Common myeloid progenitor, CD34-positive (primary cell): ENCODE data around the gene DNAAF6.
A peak's percentile ranks its signal among the peaks of the same experiment; 100 is the strongest.
"Not testable (repeated sequence)": the region's sequence is repeated elsewhere in the genome, so short reads cannot be mapped to it uniquely, and the experiment has no call there.

Source experiments
- CTCF ChIA-PET: fragments of 350-600 bp; sonication (Branson Sonifier 250); formaldehyde crosslinking; loops from one replicate; lab custom pipeline; 2021; ENCODE audit warnings: antibody characterized with exemption; lab: Charles Lee
- POLR2A ChIA-PET: fragments of 350-600 bp; sonication (Branson Sonifier 250); formaldehyde crosslinking; loops from one replicate; lab custom pipeline; 2021; ENCODE audit warnings: antibody characterized with exemption; lab: Charles Lee
- DNase-seq, 3 donors: peaks; one replicate each; pipeline versions ENCODE4 v3.0.0 to v3.0.0-alpha.2; 2013
- H3K27ac ChIP-seq, 2 experiments: 1 replicate in 1 of 2; 2 replicates in 1 of 2; pipeline ENCODE4 v1.7.0; 2013; ENCODE audit warnings: inconsistent platforms in 2 of 2, low read length in 2 of 2, mild to moderate bottlenecking in 2 of 2, low read depth in 1 of 2, moderate library complexity in 1 of 2; ENCODE audit not compliant: severe bottlenecking in 2 of 2, insufficient read depth in 1 of 2, poor library complexity in 1 of 2
- H3K27me3 ChIP-seq, 5 experiments: replicated peaks in 2 of 5; 1 replicate in 3 of 5; 2 replicates in 2 of 5; pipeline versions ENCODE4 v1.6.1 to v1.7.0; 2013; ENCODE audit warnings: low read length in 4 of 5, mild to moderate bottlenecking in 2 of 5, moderate library complexity in 2 of 5, inconsistent platforms in 1 of 5; ENCODE audit not compliant: insufficient read depth in 5 of 5, control insufficient read depth in 4 of 5
- H3K36me3 ChIP-seq, 4 experiments: 1 replicate in 2 of 4; 2 replicates in 2 of 4; pipeline versions ENCODE4 v1.6.1 to v1.7.0; 2013; ENCODE audit warnings: low read length in 3 of 4, control low read depth in 1 of 4, mild to moderate bottlenecking in 1 of 4; ENCODE audit not compliant: control insufficient read depth in 4 of 4, insufficient read depth in 4 of 4
- H3K4me1 ChIP-seq, 4 experiments: 1 replicate in 3 of 4; 2 replicates in 1 of 4; pipeline versions ENCODE4 v1.6.1 to v1.7.1; 2013; ENCODE audit warnings: low read length in 3 of 4, mild to moderate bottlenecking in 3 of 4, control low read depth in 1 of 4, inconsistent platforms in 1 of 4, moderate library complexity in 1 of 4; ENCODE audit not compliant: control insufficient read depth in 4 of 4, insufficient read depth in 4 of 4; ENCODE audit errors: control extremely low read depth in 1 of 4
- H3K4me3 ChIP-seq, 7 experiments: 1 replicate in 4 of 7; 2 replicates in 3 of 7; pipeline versions ENCODE4 v1.5.1 to v1.7.0; 2013; ENCODE audit warnings: mild to moderate bottlenecking in 7 of 7, low read length in 6 of 7, moderate library complexity in 6 of 7, inconsistent platforms in 2 of 7, low read depth in 2 of 7, control low read depth in 1 of 7; ENCODE audit not compliant: insufficient read depth in 4 of 7, control insufficient read depth in 1 of 7; ENCODE audit errors: extremely low read depth in 1 of 7
- H3K9me3 ChIP-seq, 5 experiments: 1 replicate in 4 of 5; 2 replicates in 1 of 5; pipeline versions ENCODE4 v1.6.1 to v1.7.1; 2013; ENCODE audit warnings: low read length in 4 of 5, mild to moderate bottlenecking in 2 of 5, inconsistent platforms in 1 of 5, low read depth in 1 of 5, moderate library complexity in 1 of 5; ENCODE audit not compliant: control insufficient read depth in 4 of 5, insufficient read depth in 2 of 5; ENCODE audit errors: control extremely low read depth in 1 of 5
- WGBS: methylation state at CpG from one replicate; pipeline ENCODE4 v1.1.5; 2013; ENCODE audit not compliant: insufficient coverage; 5-methylcytosine and 5-hydroxymethylcytosine counted together

The DNAAF6 gene

GRCh38 chrX:107197319-107197718 lies 9.1 kb upstream of the DNAAF6 start:
- no peak overlapping the region for H3K4me3 ChIP-seq
- H3K4me1 ChIP-seq: no peaks in the 10 kb centered on the region
- no peaks in the 10 kb centered on the region for H3K36me3 ChIP-seq
- POLR2A ChIA-PET: no interaction called here
- no peak overlapping the region for H3K27ac ChIP-seq
- H3K27me3 ChIP-seq: no peaks in the 10 kb centered on the region
- H3K9me3 ChIP-seq: no peaks in the 10 kb centered on the region
- WGBS: 100% methylated on average over 1 of the region's 1 CpG
- DNase-seq: no peak
- CTCF ChIA-PET: no interaction called here

GRCh38 chrX:107198074-107198473 lies 8.3 kb upstream of the DNAAF6 start:
- H3K36me3 ChIP-seq, H3K27ac ChIP-seq, CTCF ChIA-PET, H3K4me3 ChIP-seq, H3K4me1 ChIP-seq, DNase-seq, POLR2A ChIA-PET, H3K9me3 ChIP-seq, H3K27me3 ChIP-seq: not testable (repeated sequence)
- 85% methylated on average over 5 of the region's 6 CpGs for WGBS

- Histone ChIP-seq H3K9me3 (no peaks in the 10 kb centered on the region), H3K4me1 (no peaks in the 10 kb centered on the region), H3K4me3 (no peak overlapping the region), H3K36me3 (no peaks in the 10 kb centered on the region), H3K27ac (no peak overlapping the region), H3K27me3 (no peaks in the 10 kb centered on the region)
- no CpG with 5 or more reads among the region's 3 CpGs for WGBS
- ChIA-PET POLR2A (no interaction called here), CTCF (no interaction called here)
- DNase-seq: no peak
These were observed 6.9 kb upstream of the DNAAF6 start for GRCh38 chrX:107199491-107199890.

GRCh38 chrX:107204068-107204605 lies 2.3 kb upstream of the DNAAF6 start:
- DNase-seq: no peak
- Histone ChIP-seq H3K9me3 (no peaks in the 10 kb centered on the region), H3K4me3 (no peak overlapping the region), H3K27me3 (peaks cover 0 to 6% (median 0%) of the 10 kb centered on the region in 5 experiments), H3K27ac (no peak overlapping the region), H3K4me1 (peaks cover 0 to 7% (median 4%) of the 10 kb centered on the region in 4 experiments), H3K36me3 (no peaks in the 10 kb centered on the region)
- ChIA-PET POLR2A (no interaction called here), CTCF (no interaction called here)
- WGBS: 92% methylated on average over 3 of the region's 6 CpGs

GRCh38 chrX:107206697-107207065 lies 270 bp downstream of the DNAAF6 start:
- WGBS: 74% methylated on average over 3 of the region's 9 CpGs
- CTCF ChIA-PET: no interaction called here
- H3K36me3 ChIP-seq: no peaks in the 10 kb centered on the region
- DNase-seq: no peak
- H3K27me3 ChIP-seq: peaks cover 0 to 6% (median 0%) of the 10 kb centered on the region in 5 experiments
- H3K9me3 ChIP-seq: no peaks in the 10 kb centered on the region
- H3K27ac ChIP-seq: no peak overlapping the region
- peaks cover 0 to 7% (median 4%) of the 10 kb centered on the region in 4 experiments for H3K4me1 ChIP-seq
- peak overlapping the region in 4 of 7 experiments; percentile 70 to 77 (median 72) for H3K4me3 ChIP-seq
- POLR2A ChIA-PET: no interaction called here

- Histone ChIP-seq H3K27me3 (peaks cover 0 to 6% (median 0%) of the 10 kb centered on the region in 5 experiments), H3K4me3 (no peak overlapping the region), H3K4me1 (peaks cover 0 to 7% (median 4%) of the 10 kb centered on the region in 4 experiments), H3K9me3 (no peaks in the 10 kb centered on the region), H3K27ac (no peak overlapping the region), H3K36me3 (no peaks in the 10 kb centered on the region)
- CTCF ChIA-PET: no interaction called here
- 86% methylated on average over 7 of the region's 7 CpGs for WGBS
- peak in 1 of 3 donors; percentile 1 for DNase-seq
- POLR2A ChIA-PET: no interaction called here
These were observed 678 bp downstream of the DNAAF6 start for GRCh38 chrX:107207089-107207488.

- CTCF ChIA-PET: no interaction called here
- WGBS: 94% methylated on average over 4 of the region's 9 CpGs
- DNase-seq: no peak
- no peak overlapping the region for H3K4me3 ChIP-seq
- no peaks in the 10 kb centered on the region for H3K9me3 ChIP-seq
- peaks cover 0 to 7% (median 4%) of the 10 kb centered on the region in 4 experiments for H3K4me1 ChIP-seq
- H3K27me3 ChIP-seq: peaks cover 0 to 6% (median 0%) of the 10 kb centered on the region in 5 experiments
- H3K27ac ChIP-seq: no peak overlapping the region
- POLR2A ChIA-PET: no interaction called here
- H3K36me3 ChIP-seq: no peaks in the 10 kb centered on the region
These were observed 1.5 kb downstream of the DNAAF6 start for GRCh38 chrX:107207943-107208342.
